KMS-11 (cell line): ENCODE measurements around the gene ITGB3BP.

Experiments
- H2AFZ ChIP-seq: fragments of 200-600 bp; sonication (generic); 2 replicates; pipeline ENCODE4 v1.6.1; 2016; ENCODE audit warnings: antibody characterized with exemption, mixed run types, low read depth
- H3K27ac ChIP-seq: fragments of 200-600 bp; sonication (generic); 2 replicates; pipeline ENCODE4 v1.6.1; 2016; ENCODE audit warnings: mild to moderate bottlenecking, mixed run types
- H3K27me3 ChIP-seq: fragments of 200-600 bp; sonication (generic); 2 replicates; pipeline ENCODE4 v1.6.1; 2017; ENCODE audit warnings: mild to moderate bottlenecking, low read depth, mixed run types, moderate library complexity; ENCODE audit not compliant: insufficient read depth
- H3K36me3 ChIP-seq: fragments of 200-600 bp; sonication (generic); 2 replicates; pipeline ENCODE4 v1.6.1; 2017; ENCODE audit warnings: mild to moderate bottlenecking, mixed run types; ENCODE audit not compliant: insufficient read depth
- H3K4me1 ChIP-seq: fragments of 200-600 bp; sonication (generic); 2 replicates; pipeline ENCODE4 v1.6.1; 2016; ENCODE audit warnings: mild to moderate bottlenecking, low read depth, mixed run types; ENCODE audit not compliant: poor library complexity, severe bottlenecking
- H3K4me2 ChIP-seq: fragments of 200-600 bp; sonication (generic); 2 replicates; pipeline ENCODE4 v1.7.0; 2016; ENCODE audit warnings: mild to moderate bottlenecking, mixed run types
- H3K4me3 ChIP-seq: fragments of 200-600 bp; sonication (generic); IDR thresholded peaks from 2 replicates; pipeline ENCODE4 v1.6.1; 2017; ENCODE audit warnings: low read depth, low read length, mixed read lengths; ENCODE audit not compliant: insufficient read depth
- H3K79me2 ChIP-seq: fragments of 200-600 bp; sonication (generic); 2 replicates; pipeline ENCODE4 v1.6.1; 2016; ENCODE audit warnings: low read depth, mixed run types; ENCODE audit not compliant: insufficient read depth
- H3K9ac ChIP-seq: fragments of 200-600 bp; sonication (generic); 2 replicates; pipeline ENCODE4 v1.6.1; 2016; ENCODE audit warnings: mild to moderate bottlenecking, mixed run types
- H4K20me1 ChIP-seq: fragments of 200-600 bp; sonication (generic); 2 replicates; pipeline ENCODE4 v1.6.1; 2016; ENCODE audit warnings: mild to moderate bottlenecking, mixed run types; ENCODE audit not compliant: insufficient read depth
- TF ChIP-seq, protein P1 (sequence below): fragments of 200-600 bp; sonication (generic); conservative IDR thresholded peaks from 2 replicates; pipeline ENCODE4 v1.6.1; 2017; ENCODE audit warnings: low read depth, mild to moderate bottlenecking, antibody characterized with exemption, low read length, moderate library complexity, mixed read lengths

Gene ITGB3BP

GRCh38 chr1:63401945-63402344 lies 121.1 kb downstream of the ITGB3BP start:
- H3K4me1 ChIP-seq: peaks cover 3% of the 10 kb centered on the region
- no peaks in the 10 kb centered on the region for H3K79me2 ChIP-seq
- H3K27ac ChIP-seq: no peak overlapping the region
- H2AFZ ChIP-seq: no peak overlapping the region
- no peak overlapping the region for H3K4me3 ChIP-seq
- H3K27me3 ChIP-seq: no peaks in the 10 kb centered on the region
- H3K36me3 ChIP-seq: no peaks in the 10 kb centered on the region
- TF ChIP-seq, protein P1, sequence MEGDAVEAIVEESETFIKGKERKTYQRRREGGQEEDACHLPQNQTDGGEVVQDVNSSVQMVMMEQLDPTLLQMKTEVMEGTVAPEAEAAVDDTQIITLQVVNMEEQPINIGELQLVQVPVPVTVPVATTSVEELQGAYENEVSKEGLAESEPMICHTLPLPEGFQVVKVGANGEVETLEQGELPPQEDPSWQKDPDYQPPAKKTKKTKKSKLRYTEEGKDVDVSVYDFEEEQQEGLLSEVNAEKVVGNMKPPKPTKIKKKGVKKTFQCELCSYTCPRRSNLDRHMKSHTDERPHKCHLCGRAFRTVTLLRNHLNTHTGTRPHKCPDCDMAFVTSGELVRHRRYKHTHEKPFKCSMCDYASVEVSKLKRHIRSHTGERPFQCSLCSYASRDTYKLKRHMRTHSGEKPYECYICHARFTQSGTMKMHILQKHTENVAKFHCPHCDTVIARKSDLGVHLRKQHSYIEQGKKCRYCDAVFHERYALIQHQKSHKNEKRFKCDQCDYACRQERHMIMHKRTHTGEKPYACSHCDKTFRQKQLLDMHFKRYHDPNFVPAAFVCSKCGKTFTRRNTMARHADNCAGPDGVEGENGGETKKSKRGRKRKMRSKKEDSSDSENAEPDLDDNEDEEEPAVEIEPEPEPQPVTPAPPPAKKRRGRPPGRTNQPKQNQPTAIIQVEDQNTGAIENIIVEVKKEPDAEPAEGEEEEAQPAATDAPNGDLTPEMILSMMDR: no peak
- no peak overlapping the region for H3K9ac ChIP-seq
- H4K20me1 ChIP-seq: no peaks in the 10 kb centered on the region
- no peak overlapping the region for H3K4me2 ChIP-seq
